HG03521 (cell line): ENCODE data around the gene BATF2.
"Not testable (repeated sequence)": the region's sequence is repeated elsewhere in the genome, so short reads cannot be mapped to it uniquely, and the experiment has no call there.

Source experiments
- ATAC-seq: cut with Tn5 transposase; IDR thresholded peaks from one replicate; pipeline ENCODE4 v1.9.1; 2021; ENCODE audit warnings: mild to moderate bottlenecking, moderate library complexity; ENCODE audit not compliant: unreplicated experiment

BATF2 gene

DNA sequence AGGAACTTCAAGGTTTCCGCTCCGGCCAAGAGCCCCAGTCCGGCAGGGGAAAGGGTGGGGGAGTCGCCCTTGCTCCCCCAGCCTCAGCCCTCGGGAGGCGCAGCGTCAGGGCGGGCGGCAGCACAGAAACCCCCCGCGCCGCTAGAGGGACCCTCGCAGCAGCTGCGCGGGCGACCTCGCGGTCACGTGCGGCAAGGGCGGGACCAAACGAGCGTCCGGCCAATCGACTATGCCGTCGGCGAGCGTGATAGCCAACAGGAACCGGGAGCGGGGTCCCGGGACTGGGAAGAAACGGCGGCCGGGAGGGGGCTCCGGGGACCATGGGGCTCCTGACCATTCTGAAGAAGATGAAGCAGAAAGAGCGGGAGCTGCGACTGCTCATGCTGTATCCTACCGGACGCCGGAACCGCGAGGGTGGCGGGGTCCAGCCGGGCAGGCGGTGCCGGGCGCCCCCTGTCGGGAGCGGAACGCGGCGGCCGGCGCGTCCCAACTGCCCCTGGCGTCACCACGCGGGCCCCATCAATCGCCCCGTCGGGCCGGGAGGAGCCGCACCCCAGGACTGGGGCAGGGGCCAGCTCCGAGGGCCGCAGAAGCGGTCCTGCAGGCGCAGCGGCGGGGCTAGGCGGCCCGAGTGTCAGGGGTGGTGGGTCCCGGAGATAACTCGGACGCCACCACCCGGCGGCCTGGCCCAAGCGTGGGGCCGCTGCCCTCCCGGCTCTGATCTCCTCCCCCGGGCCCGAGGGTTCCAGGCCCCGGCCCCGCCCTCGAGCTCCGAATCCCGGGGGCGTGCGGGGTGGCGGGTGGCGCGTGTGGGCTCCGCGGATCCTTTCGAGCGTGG, 17.3 kb upstream of the BATF2 start, which contains the start of gene ARL2:
TSS of gene ARL2 (plus strand) at position 273 of the 838 bp plus-strand sequence. CDS start at position 321, 48 bp downstream.
- ATAC-seq = peak; percentile 74

DNA sequence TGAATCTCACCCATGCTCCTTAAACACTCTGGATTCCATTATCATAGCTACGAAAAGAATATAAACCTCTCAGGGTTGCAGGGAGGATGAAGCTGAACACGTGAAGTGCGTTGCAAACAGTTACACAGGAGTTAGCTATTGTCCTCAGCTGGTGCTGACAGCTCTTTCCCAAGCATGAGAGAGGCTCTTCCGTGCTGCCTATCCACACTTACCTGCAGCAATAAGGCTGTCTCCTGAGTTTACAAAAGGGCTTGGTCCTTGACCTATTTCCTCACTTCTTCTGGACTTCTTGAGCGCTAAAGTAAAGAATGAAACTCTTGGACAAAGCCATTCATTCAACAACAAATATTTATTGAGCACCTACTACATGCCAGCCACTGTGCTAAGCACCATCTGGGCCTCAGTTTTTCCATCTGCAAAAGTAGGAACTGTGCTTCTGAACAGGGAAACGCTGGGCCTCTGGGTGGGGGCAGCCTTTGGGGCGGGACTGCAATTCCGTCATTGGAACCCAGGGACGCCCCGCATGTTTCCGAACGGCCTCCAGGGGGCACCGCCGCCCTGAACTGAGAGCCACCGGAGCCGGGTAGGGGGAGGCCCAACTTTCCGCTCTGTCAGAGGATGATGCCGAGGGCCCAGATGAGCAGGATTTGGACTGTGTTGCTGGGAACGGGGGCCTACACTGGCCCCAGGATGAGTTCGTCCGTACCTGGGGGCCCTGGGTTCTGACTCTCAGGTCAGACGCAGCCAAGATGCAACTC, 16.5 kb upstream of the BATF2 start:
- ATAC-seq = peak; percentile 50

DNA sequence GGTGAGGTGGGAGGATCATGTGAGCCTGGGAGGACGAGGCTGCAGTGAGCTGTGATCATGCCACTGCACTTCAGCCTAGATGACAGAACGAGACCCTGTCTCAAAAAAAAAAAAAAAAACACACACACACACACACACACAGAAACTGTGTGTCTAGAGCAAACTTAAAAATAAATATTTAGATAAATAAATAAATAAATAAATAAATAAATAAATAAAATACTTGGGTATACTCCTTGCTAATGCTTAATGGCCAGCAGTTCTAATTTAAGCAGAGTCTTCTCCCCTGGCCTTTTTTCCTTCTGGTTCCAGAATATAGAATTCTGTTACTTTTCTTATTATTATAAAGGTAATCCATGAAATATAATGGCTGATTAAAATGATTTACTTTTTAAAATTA, 12.1 kb upstream of the BATF2 start:
- ATAC-seq = no peak

DNA sequence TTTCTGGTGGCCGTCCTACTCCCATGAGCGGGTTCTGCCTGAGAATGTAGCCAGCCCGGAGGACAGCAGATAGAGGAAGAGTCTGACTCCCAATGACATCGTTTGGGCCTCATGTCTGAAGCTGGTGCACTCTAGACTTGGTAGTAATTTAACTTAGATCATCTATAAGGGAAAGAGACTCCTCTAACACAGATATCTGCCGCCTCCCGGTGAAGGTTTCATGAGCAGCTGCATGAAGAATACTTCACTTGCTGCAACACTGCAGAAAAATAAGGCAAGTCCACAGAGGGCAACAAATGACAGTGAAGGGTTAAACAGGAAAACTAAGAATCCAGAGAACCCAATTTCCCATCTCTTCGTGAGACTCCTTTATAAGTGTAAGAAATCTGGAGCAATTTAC, 11.2 kb upstream of the BATF2 start:
- no peak for ATAC-seq

DNA sequence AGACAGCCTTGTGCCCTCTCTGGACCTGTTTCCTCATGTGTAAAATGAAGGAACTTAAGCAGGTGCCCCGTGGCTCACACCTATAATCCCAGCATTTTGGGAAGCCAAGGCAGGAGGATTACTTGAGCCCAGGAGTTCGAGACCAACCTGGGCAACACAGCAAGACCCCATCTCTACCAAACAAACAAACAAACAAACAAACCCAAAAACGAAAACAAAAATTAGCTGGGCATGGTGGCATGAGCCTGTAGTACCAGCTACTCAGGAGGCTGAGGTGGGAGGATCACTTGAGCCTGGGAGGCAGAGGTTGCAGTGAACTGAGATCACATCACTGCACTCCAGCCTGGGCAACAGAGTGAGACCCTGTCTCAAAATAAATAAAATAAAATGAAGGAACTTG, 7.2 kb upstream of the BATF2 start:
- ATAC-seq = not testable (repeated sequence)

DNA sequence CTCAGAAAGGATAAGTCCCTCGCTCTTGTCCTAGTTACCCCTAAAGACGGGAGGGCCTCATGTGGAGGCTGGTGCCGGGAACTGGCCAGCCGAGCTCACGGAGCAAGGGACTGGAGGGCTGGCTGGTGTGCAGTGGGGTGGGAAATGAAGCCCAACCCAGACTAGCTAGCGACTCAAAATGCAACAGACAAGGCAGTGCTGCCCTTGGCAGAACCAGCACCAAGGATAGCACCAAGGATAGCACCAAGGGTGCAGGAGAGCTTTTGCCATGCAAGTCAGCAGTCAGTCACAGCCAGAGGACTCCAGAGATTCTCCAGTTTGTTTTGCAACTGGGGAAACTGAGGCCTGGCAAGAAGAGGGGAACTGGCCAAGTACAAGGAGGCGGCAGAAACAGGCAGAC, 6.5 kb upstream of the BATF2 start:
- ATAC-seq = no peak

DNA sequence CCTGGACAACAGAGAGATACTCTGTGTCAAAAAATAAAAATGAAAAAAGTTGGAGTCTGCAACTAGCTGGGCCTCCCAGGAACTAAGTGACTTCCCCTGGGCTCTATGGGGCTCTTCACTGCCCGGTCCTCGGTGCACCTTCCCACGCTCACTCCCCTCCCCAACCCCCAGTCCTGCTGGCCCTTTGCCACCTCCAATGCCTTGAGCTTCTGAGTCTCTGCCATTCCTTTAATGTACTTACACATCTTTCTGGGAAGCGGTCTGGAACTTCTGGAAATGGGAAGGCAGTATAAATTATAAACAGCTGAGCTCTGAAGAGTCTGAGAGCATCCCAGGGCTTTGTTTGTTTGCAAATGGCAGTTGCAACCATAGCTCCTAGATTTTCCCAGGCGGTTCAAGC, 5.9 kb upstream of the BATF2 start:
- no peak for ATAC-seq

DNA sequence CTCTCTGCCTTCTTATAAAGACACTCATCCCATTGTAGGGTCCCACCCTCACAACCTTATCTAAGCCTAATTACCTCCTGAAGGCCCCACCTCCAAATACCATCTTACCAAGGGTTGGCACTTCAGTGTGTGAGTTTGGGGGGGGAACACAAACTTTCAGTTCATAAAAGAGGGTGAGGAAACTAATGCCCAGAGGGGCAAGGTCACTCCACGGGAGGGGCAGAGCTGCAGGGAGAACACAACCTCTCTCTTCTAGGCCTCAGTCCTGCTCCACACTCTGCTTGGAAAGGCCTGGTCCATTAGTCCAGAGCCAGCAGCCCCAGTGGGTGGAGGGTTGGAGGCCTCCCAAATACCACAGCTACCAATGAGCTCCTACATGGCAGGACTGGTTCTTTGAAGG, 2.7 kb upstream of the BATF2 start:
- ATAC-seq = no peak

DNA sequence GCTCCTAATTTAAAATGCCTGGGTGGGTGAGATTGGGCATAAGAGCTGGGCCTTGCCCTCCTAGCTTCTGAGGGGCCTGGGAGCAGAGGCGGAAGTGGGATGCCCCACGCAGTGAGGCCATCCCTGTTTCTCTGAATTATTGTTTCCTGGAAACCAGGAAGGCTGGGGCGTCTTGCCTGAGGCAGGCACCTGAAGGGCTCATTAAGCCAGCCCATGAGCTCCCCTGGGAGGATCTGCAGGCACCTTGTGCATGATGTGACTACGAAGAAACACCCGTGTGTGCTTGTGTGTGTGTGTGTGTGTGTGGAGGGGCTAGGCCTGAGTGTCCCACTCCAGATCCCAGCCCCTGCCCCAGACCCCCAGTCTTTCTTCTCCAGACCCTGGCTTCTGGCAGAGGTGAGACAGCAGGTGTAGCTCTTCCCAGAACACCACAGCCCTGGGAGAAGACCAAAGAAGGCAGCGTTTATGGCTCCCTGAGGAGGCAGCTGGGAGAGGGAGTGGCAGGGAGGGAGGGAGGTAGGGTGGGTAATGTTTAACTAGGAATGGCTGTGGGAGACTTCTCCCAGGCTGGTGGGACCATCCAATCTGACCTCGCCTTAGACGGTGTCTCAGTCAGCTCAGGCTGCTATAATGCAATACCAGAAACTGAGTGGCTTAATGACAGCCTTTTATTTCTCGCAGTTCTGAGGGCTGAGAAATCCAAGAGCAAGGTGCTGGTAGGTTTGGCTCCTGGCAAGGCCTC, 2.1 kb upstream of the BATF2 start:
- ATAC-seq = no peak

DNA sequence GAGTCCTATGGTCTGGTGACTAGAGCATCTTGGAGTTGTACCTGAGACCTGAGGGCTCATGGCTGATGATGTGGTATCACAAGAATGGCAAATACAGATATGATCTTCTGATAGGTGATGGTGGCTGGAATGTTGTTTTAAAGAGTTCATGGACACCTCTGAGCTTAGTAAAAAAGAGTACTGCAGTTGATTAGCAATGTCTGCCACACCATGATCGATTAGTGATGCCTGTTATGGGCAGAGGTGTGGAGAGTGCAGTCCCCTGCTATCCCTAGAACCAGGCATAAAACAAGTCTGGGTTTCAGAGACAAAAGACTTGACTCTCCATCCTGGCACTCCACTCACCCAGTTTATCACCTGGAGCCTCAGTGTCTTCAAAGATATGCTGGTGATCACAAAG, 1.4 kb upstream of the BATF2 start:
- ATAC-seq = no peak

DNA sequence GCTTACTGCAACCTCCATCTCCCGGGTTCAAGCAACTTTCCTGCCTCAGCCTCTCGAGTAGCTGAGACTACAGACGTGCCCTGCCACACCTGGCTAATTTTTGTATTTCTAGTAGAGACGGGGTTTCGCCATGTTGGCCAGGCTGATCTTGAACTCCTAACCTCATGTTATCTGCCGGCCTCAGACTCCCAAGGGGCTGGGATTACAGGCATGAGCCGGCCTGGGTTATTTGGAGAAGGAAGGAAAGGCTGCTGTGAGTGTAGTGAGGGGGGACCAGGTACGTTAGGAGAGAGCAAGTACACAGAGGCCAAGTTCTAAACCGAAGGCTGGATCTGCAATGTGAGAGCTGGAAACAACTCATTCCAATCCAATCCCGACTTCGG, 453 bp downstream of the BATF2 start:
- no peak for ATAC-seq

DNA sequence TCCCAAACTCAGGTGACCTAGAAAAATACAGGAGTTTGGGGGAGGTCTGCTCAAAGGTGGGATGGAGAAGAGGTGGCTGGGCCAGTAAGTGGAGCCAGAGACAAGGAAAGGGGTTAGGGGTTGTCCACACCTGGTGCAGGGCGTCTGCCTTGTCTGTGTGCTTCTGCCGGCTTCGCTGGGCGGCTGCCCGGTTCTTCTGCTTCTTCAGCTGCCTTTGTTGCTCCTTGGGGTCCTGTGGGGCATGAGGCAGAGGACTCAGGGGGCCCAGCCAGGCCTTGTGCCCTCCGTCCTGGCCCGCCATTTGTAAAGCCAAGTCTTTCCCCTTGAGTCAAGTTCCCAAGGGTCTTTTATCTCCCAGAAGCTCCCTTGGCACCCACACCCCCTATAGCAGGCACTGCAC, 2.5 kb downstream of the BATF2 start:
- ATAC-seq = no peak

DNA sequence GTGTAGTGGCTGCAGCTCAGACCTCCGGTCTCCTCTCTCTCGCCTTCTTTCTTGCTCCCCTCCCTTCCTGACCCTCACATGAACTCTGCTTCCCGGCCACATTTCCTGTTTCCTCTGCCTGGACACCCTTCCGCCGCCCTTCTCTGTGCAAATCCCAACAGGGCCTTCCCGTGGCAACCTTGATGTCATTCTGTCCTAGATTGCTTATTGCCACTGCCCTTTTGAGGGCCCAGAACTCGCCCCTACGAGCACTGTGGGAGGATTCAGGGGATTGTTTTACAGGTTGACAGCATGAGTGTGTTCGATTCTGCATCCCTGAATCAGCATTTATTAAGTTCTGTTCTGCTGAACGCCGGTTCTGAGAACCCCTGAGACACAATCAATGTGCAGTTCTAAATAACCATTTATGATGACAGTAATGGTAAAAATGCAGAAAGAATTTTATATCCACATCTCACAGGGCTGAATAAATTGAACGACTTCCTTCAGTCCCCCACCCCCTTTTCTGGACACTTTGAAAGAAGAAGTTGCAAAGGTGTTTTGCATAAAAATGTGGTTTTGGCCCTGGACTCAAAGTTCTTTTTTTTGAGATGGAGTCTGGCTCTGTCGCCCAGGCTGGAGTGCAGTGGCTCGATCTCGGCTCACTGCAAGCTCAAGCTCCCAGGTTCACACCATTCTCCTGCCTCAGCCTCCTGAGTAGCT, 6.4 kb downstream of the BATF2 start:
- ATAC-seq = no peak

DNA sequence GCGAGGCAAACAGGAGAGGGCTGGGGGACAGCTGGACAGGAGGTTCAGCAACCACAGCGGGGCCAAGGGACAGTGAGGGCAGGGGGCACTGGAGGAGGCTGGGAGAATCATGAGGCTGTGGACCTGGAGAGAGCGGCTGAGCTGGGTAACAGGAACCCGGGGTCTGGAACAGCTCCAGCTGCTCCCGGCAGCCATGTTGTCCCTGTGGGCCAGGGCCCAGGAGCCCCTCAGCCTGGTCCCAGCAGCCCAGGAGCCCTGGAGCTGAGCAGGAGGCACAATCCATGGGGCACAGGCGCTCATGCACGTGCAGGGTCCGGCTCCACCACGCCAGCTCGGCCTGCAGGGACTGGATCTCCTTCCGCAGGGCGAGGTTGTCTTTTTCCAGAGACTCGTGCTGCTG, 7.4 kb downstream of the BATF2 start:
- ATAC-seq = no peak

DNA sequence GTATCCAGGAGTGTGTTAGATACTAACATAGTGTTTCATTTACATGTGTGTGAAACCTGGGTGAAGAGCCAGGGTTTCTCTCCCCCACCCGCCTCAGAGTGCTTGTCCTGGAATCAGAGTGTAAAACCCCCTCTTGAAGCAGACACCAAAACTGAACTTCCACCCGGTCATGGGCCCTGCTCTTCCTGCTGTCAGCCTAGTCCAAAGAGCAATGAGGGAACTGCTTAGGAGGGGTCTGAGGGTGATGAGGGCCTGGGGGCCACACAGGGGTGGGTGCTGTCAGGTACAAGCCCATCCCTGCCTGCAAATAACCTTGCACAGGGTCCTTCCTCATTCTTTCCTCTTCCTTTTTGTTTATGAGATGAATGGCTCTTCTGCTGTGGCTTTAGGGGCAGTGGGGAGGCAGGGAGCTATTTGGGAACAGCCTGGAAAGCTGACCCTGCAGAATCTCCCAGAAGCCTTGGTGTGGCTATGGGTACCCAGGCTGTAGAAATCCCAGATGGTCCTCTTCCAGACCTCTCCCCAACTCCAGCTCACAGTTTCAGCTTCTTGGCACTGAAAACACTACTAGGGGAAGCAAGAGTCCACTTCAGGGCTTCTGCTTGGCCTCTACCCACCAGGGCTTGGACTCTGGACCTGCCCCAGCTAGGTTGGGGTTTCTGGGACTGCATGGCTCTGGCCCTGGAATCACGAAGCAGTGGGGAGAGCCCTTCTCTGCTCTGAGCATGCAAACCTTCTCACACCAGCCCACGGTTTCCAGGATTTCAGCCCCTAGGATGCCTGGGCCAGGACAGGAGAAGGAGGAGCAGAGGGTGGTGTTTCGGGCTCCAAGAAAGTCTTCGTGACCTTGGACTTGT, 8.5 kb downstream of the BATF2 start:
- ATAC-seq = no peak

DNA sequence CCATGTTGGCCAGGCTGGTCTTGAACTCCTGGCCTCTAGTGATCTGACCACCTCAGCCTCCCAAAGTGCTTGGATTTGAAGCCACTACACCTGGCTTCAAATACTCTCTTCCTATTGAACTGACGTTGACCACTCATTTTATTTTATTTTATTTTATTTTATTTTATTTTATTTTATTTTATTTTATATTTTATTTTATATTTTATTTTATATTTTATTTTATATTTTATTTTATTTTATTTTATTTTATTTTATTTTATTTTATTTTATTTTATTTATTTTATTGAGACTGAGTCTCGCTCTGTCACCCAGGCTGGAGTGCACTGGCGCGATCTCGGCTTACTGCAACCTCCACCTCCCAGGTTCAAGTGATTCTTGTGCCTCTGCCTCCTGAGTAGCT, 13.4 kb downstream of the BATF2 start:
- not testable (repeated sequence) for ATAC-seq

DNA sequence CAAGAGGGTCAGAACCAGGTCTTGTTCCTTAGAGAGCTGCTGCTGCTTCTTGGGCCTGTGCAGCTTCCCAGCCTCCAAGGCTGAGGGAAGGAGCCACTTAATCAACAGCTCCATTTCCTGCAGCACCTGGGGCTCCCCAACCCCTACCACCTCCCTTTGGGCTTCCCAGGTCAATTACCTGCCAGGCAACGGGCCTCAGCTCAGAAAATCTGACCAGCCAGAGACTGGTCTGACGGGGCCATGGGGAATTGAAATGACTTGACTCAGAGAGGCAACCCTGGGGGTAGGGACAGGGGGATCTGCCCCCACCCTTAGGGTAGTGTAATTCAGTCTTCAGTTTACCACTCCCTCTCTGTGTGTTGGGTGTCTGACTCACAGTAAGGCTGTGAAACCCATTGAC, 20.1 kb downstream of the BATF2 start:
- ATAC-seq = no peak

DNA sequence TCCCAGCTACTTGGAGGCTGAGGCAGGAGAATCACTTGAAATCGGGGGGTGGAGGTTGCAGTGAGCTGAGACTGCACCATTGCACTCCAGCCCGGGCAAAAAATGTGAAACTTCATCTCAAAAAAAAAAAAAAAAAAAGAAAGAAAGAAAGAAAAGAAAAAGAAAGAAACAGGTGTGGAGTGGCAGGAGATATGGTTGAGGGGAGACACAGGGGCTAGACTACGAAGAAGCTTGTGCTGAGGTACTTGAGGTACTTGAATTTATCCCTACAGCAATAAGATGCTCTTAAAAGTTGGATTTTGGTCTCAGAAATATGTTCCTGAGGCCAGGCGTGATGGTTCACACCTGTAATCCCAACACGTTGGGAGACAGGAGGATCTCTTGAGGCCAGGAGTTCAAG, 22.6 kb downstream of the BATF2 start:
- ATAC-seq = no peak

DNA sequence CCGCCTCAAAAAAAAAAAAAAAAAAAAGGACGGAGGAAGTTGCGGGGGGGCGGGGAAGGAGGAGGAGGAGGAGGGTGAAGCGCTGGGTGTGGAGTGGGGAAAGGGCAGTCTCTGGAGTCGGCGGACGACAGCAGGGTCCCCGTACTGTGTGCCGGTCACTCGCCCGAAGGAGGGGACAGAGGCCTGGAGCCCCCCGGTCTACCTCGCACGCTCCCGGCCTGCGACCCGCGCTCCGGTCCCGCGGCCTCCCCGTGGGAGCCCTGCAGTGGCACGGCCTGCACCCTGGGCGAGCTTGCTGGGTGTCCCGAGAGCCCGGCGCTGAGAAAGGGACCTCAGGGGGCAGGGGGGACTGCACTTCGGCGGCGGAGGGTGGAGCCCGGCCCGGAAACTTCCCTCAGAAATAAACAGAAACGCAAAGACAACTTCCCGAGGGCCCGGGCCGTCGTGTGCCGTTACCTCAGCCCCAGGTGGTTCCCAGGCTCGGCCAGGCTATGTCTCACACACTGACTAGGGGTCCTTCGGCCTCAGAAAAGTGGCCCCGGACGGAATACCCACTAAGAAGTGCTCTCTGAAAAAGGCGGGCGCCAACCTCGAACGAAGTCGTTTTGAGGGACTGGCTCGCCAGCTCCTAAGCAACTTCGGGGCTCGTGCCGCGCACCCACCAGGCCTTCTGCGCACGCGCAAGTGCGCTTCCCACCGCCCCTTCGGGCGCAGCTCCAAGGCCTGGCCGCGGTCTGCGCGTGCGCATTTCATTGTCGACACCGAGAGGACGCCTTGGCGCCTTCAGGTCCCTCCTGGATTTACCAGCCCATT, 25.1 kb downstream of the BATF2 start, which contains the start of gene MAJIN:
TSS of gene MAJIN (minus strand) at position 688 of the 813 bp plus-strand sequence. CDS start 12,703 bp downstream, outside the sequence.
- ATAC-seq = no peak
